Germinal center (tissue), 1 donor: ENCODE results near the gene KANSL1L.
A peak's percentile ranks its signal among the peaks of the same experiment; 100 is the strongest.
"Not testable (repeated sequence)": the region's sequence is repeated elsewhere in the genome, so short reads cannot be mapped to it uniquely, and the experiment has no call there.

ENCODE experiments used
- DNase-seq: peaks from one replicate; pipeline ENCODE4 v3.0.0; 2012; ENCODE audit warnings: mixed read lengths, low spot score

KANSL1L gene, protein sequence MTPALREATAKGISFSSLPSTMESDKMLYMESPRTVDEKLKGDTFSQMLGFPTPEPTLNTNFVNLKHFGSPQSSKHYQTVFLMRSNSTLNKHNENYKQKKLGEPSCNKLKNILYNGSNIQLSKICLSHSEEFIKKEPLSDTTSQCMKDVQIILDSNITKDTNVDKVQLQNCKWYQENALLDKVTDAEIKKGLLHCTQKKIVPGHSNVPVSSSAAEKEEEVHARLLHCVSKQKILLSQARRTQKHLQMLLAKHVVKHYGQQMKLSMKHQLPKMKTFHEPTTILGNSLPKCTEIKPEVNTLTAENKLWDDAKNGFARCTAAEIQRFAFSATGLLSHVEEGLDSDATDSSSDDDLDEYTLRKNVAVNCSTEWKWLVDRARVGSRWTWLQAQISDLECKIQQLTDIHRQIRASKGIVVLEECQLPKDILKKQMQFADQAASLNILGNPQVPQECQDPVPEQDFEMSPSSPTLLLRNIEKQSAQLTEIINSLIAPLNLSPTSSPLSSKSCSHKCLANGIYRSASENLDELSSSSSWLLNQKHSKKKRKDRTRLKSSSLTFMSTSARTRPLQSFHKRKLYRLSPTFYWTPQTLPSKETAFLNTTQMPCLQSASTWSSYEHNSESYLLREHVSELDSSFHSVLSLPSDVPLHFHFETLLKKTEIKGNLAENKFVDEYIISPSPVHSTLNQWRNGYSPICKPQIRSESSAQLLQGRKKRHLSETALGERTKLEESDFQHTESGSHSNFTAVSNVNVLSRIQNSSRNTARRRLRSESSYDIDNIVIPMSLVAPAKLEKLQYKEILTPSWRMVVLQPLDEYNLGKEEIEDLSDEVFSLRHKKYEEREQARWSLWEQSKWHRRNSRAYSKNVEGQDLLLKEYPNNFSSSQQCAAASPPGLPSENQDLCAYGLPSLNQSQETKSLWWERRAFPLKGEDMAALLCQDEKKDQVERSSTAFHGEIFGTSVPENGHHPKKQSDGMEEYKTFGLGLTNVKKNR

DNA sequence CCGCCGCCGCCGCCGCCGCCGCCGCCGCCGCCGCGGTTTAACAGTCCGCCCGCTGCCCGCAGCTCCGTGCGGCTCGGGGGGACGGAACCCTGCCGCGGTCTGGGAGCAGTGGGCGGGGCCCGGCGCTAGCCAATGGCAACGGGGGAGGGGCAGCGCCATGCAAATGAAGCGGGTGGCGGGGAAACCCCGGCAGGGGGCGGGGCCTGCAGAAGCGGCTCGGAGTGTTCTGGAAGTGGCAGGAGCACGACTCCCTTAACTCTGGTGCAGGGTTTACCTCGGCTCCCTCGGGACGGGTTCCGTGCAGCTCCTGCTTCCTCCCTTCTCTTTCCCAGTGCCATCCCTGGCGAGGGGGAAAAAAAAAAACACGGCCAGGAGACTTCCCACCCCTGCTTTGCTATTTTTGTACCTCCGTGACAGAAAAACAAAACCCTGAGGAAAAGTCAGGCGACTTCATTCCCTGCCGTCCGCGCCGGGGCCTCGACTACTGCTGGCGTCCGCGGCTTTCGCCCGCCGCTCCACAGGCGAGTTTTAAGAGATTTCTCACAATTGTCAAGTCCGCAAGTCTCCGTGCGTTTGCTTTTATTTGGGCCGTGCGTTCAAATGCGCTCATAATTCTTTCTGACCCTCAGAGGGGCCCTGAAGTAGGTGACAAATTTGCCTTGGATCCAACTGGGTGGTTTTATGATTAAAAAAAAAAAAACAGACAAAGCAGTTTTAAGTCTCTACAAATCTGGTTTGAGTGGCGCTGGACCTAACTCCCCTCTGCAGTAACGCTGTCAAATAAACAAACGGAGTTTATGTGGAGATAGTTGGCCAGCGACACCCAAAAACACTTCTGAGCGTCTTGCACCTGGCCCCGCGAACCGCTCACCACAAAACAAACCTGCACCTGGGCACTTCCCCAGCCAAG, at the start of gene KANSL1L:
KANSL1L (minus strand) TSS at position 101 of the 910 bp plus-strand sequence. CDS start 16,827 bp downstream, outside the sequence.
- peak; percentile 94 for DNase-seq

DNA sequence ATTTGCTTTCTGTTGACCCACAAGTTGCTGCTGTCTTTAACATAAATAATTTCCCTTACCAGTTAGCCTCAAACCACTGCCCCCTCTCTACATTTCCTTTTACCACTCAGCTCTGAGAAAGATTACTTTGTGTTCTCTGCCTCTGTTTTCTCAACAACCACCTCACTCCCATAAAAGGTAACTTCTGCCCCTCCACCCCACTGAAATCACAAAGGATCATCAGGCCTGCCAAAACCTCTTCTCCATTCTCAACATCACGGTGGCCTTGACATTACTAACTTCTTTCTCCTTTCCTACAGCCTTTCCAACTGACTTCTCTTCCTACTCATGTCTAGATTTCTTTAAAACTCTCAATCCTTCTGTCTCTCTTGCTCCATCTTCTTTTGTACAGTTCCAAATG, 43.9 kb upstream of the KANSL1L start:
- no peak for DNase-seq

DNA sequence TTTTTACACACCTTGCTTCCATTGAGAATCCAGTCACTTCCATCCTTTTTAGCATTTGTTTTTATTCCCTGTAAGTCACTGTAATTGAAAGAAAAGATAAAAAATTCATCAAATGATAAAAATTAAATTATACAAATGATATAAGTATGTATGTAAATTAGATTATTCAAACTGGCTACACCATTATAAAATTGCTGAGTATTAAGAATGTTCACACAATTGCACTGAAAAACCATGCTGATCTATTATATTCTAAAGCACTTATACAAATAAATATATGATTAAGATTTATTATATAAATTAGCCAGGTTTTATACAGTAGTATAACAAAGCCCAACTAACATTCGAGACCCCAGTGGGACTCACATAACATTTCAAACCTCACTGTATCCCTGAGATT, 39.0 kb upstream of the KANSL1L start:
- no peak for DNase-seq

DNA sequence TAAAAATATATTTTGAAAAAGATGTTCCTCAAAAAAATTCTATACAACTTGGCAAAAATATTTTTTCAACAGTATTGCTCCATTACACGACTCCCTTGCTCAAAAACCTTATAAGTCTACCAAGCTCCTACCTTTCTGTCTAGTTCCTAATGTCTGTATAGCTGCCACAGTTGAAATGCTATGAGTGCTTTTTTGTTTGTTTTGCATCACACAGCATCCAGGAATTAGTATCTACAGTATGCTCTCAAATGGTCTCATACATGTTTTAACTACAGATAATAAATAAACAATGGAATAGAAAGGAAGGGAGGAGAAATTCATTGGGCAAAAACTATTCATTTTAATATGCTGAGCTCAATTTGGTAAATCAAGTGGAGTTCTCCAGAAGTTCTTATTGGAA, 36.7 kb upstream of the KANSL1L start:
- DNase-seq: no peak

DNA sequence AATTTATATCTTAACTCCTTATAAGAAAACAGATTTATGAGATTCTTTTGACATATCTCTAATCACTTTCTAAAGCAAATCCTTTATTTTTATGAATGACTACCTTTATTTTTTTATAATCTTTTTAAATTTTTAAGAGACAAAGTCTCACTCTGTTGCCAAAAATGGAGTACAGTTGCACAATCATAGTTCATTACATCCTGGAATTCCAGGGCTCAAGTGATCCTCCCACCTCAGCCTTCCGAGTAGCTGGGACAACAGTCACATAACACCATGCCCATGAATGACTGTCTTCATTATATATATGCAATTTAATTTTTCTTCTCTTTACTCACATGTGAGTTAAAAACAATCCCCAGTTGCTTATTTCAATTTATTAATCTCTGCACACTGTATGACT, 32.3 kb upstream of the KANSL1L start:
- no peak for DNase-seq

DNA sequence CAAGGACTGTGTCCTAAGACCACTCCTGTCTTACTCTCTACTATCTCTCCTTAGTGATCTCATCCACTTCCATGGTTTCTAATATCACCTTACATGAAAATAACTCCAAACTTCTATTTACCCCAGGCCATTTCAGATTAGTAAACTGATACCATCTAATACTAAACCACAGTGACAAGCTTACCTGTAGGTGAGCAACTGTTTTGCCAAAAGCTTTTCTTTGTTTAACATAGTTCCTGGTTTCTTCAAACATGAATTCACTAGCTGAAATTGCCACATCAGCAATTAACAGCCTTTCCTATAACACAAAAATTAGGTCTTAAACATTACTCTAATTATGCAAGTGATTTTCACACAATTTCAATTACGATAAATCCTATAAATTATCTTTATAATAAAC, 31.9 kb upstream of the KANSL1L start:
- no peak for DNase-seq

DNA sequence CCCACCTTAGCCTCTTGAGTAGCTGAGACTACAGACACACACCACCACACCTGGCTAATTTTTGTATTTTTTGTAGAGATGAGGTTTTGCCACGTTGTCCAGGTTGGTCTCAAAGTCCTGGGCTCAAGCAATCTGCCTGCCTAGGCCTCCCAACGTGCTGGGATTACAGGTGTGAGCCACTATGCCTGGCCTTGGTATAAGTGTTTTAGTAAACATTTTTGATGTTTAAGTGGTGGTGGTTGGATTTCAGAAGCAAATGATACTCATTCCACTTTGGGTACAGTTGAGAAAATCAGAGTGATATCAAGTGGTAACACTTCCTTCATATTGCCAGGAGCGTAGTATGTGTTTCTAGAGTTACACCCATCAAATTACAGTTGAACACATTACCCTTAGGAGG, 28.6 kb upstream of the KANSL1L start:
- no peak for DNase-seq

DNA sequence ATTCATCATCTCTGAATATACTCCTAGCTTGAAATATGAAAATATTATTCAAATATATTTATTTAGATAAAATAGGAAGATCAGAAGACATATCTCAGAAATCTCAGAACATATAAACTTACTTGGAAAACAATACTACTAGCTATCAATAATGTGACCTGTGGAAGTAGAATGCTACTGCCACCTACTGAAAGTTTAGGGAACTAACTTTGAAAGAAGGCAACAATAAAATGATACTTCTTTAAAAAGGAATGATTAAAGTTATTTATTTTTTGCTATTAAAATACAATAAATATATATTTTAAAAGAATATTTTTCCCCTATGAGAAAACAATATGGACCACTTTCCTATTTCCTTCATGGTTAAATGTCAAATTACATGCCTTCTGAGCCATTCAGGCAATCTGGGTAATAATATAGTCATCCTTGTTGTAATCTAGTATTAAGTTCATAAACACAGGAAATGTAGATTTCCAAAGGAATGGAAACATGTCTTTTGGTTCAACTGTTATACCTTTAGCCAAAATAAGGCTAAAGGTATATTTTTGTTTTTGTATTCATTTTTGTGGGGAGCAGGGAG, 28.1 kb upstream of the KANSL1L start:
- DNase-seq: peak; percentile 9

DNA sequence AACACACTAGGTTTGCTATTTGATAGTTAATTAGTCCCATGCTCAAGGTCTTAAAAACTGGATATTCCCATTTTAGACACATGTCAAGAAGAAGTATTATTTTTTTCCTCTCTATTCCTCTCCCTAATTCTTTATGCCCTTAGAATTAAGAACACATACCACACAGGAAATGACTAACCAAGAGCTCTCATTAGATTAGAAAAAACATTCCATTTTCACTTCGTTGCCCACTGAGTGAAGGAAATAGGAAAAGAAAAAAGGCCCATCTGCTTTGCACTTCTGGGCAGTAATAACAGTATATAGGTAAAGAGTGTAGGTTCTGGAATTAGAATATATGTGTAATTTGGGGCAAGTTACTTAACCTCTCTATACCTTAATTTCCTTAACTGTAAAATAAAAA, 27.1 kb upstream of the KANSL1L start:
- no peak for DNase-seq

DNA sequence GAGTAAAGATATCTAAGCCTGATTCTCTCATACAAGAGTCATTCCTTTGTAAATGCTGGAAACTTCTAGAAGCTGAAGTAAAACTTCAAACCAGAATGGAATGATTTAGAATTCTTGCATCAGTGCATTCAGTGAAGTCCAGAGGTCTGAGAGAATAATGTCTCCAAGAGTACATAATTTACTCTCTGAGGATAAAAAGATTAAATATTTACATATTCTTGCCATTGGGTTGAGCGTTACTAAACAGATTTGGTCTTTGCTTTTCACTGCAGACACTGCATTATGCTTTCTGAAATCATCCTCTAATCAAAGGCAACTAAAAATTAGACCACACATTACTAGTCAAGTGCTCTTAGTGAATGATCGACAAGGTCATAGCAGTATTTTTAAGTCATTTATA, 26.5 kb upstream of the KANSL1L start:
- no peak for DNase-seq

DNA sequence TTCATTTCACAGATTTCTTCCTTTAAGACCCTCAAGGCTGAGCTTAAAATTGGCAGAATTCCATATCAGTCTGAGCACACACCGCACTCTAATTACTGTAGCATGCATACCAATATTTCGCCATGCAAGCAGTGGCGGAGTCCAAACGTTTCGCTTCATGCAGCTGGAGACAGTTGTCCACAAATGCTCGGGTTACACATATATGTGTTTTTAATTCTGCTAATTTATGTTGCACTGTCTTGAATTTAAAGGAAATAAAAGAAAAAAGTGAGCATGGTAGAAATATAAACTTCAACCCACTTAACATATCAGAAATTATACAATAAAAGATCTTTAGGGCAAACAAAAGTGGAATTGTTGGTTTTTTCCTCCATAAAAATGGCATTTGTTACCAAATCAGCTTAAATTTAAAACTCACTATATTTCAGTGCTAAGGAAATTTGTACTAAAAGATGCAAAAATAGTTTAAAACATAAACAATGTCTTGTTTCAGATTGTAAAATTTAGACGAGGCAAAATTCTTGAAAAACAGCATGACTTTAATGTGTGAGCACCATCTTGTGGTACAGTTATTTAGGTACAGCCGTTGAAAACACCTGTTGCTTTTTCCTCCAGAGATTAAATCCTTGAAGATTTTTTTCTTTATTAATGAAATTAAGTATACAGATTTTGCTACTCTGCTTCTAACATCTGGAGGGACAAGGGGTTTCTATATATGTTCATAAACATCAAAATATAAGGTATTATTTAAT, 24.1 kb upstream of the KANSL1L start:
- peak; percentile 10 for DNase-seq

DNA sequence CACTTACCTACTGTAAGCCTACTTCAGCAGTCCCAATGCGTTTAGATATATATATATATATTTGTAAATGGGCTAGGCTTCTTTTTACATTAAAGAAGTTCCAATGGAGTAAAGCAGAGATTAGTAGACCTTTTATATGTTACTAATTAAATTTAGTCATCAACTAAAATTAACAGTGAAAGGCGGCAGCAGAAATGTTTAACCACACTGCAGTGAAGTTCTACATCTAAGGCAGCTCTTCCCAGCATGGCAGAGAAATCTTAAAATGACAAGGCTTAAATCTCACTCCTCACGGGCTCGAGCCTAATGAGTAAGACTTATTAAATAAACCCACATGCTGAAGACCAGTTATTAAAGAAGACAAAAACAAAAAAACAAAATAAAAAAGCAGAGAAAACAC, 19.1 kb upstream of the KANSL1L start:
- no peak for DNase-seq

DNA sequence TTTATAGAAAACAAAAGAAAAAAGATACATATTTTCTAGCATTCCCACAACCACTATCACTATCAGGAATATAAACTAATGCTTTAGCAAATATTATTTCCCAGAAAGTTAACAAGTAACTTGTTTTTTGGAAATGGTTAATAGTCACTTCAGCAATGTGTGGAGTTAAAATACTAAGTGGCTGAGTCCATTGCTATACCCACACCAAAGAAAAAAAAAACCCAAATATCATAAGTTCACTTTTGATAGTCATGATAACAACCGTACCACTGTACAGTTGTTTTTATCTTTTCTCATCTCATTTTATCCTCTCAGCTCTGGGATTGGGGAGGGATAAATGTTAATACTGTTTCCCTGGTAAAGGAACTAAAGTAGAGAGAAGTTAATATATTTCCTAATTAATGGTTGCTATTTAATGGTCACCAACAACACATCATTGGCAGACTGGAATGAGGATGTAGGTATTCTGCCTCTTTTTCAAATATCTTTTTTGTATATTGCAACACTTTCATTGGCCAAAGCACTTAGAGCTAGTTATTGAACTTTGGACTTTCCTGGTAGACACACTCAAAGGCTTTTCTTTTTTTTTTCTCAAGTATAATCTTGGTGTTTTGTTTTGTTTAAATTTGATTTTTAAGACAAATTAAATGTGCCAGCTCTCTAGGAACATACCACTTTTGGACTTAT, 18.4 kb upstream of the KANSL1L start:
- no peak for DNase-seq

DNA sequence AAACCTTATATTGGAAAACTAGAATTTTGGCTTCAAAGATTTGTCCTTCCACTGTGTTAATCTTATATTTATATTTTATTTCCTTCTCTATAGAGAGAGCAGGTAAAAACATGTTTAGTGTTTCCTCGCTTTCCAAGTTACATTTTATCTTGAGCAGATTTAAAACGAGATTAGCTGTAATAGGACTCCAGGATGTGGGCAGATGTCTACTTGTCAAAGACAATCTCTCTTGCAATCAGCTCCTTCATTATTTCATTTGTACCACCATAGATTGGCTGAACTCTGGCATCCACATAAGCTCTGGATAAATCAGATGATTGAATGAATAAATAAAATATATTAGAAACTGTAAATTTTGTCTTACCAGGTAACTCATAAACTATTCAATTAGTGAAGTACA, 17.5 kb upstream of the KANSL1L start:
- no peak for DNase-seq

DNA sequence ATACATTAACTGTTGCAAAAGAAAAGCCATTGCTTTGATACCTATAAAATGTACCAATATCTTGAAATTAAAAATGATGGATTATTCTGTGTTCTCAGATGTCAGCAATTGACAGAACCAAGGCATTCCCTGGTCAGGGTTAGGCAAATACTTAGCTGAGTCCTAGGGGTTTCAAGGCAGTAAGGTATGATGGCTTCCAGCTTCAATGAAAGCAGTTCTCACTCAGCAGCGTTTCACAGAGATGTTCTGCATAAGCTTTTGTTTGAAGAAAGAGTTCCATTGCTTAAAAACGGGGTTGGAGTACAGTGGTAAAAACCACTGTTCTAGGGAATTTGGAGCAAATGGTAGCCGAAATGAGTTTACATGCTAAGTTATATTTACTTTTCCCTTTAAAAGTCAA, 17.0 kb upstream of the KANSL1L start:
- no peak for DNase-seq

DNA sequence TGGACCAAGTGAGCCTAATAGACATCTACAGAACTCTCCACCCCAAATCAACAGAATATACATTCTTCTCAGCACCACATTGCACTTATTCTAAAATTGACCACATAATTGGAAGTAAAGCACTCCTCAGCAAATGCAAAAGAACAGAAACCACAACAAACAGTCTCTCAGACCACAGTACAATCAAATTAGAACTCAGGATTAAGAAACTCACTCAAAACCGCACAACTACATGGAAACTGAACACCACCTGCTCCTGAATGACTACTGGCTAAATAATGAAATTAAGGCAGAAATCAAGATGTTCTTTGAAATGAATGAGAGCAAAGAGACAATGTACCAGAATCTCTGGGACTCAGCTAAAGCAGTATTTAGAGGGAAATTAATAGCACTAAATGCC, 12.7 kb upstream of the KANSL1L start:
- DNase-seq: not testable (repeated sequence)

DNA sequence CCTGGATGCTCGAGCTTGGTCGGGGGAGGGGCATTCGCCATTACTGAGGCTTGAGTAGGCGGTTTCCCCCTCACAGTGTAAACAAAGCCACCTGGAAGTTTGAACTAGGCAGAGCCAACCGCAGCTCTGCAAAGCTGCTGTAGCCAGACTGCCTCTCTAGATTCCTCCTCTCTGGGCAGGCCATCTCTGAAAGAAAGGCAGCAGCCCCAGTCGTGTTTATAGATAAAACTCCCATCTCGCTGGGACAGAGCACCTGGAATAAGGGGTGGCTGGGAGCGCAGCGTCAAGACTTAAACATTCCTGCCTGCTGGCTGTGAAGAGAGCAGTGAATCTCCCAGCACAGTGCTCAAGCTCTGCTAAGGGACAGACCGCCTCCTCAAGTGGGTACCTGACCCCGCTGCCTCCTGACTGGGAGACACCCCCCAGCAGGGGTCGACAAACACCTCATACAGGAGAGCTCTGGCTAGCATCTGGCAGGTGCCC, 10.4 kb upstream of the KANSL1L start:
- DNase-seq: not testable (repeated sequence)

DNA sequence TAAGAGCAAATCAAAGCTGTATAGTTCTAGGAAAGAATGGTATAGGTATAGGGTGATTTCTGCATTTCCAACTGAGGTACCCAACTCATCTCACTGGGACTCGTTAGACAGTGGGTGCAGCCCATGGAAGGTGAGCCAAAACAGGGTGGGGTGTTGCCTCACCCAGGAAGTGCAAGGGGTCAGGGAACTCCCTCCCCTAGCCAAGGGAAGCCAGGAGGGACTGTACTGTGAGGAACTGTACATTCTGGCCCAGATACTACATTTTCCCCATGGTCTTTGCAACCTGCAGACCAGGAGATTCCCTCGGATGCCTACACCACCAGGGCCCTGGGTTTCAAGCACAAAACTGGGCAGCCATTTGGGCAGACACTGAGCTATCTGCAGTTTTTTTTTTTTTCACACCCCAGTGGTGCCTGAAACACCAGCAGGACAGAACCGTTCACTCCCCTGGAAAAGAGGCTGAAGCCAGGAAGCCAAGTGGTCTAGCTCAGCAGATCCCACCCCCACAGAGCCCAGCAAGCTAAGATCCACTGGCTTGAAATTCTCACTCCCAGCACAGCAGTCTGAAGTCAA, 9.9 kb upstream of the KANSL1L start:
- DNase-seq: not testable (repeated sequence)

DNA sequence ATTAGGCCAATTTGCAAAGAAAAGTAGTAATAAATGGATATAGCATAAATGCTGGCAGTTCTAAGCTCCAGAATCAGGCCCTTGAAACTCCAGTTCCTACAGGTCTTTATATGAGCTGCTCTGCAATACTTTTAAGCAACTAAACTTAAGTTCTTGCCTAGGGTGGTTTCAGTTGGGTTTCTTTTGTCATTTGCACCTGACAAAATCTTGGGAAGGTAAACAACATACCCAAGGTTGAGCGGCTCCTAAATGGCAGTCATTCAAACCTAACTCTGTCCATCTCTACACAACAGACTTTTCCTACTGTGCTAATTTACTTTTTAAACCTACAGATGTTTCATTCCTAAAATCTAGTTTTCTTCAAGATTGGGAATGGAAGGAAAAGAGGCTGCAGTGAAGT, 9.3 kb upstream of the KANSL1L start:
- no peak for DNase-seq
